ENCODE measurements around the gene WIZ. TPM values are rescaled to one million over a fixed set of nuclear protein-coding genes. Genes with fewer than 3 reads are reported as not detected.
A peak's percentile ranks its signal among the peaks of the same experiment; 100 is the strongest.
"Not testable (repeated sequence)": the region's sequence is repeated elsewhere in the genome, so short reads cannot be mapped to it uniquely, and the experiment has no call there.

The WIZ gene
- total RNA-seq, 2 donors from 2014 or later, result 16.1 to 111 TPM

- Histone ChIP-seq H3K4me3 (no peak within 1 kb of the TSS), H3K27ac (peak within 1 kb of the TSS in 1 of 4 donors; percentile 9), H3K36me3 (replicated peaks in 1 of 2; ENCODE audit: insufficient read depth in 1 of 2, low read depth in 2 of 2) (no peaks in the 10 kb centered on the region), H3K9me3 (no peaks in the 10 kb centered on the region), H3K27me3 (no peaks in the 10 kb centered on the region), H3K4me1 (peaks cover 6% of the 10 kb centered on the region)
- WGBS, 2 donors, result 43 to 64% methylated on average over 9 to 16 of the region's 16 CpGs
- DNase-seq (peak in 3 of 4 donors; percentile 44 to 57 (median 46)), ATAC-seq (peak; percentile 42)
- intact Hi-C loops (cut with DNase I), result no loop called here
- TF ChIP-seq POLR2A (IDR thresholded peaks at IDR 0.05) (no peak), CTCF (IDR thresholded peaks at IDR 0.05) (peak in 4 of 7 experiments; percentile 24 to 42 (median 30))
Observed at GRCh38 chr19:15479391-15480345, 29.9 kb upstream of the WIZ start, which contains the start of gene PGLYRP2. Gene PGLYRP2 (minus strand): TSS chr19:15479501. CDS start chr19:15479371, 130 bp downstream.

GRCh38 chr19:15476325-15476724 lies 26.6 kb upstream of the WIZ start:
- H3K4me1 ChIP-seq, result peaks cover 6% of the 10 kb centered on the region
- H3K27ac ChIP-seq, result no peak overlapping the region
- no peaks in the 10 kb centered on the region for H3K9me3 ChIP-seq
- H3K36me3 ChIP-seq (replicated peaks in 1 of 2; ENCODE audit: insufficient read depth in 1 of 2, low read depth in 2 of 2), result no peaks in the 10 kb centered on the region
- TF ChIP-seq POLR2A (IDR thresholded peaks at IDR 0.05), result no peak
- TF ChIP-seq CTCF (IDR thresholded peaks at IDR 0.05), result no peak
- 60 to 96% methylated on average over 4 to 5 of the region's 5 CpGs for WGBS, 2 donors
- H3K4me3 ChIP-seq, result no peak overlapping the region
- H3K27me3 ChIP-seq, result peaks cover 0 to 5% of the 10 kb centered on the region in 2 donors
- no peak for DNase-seq
- no peak for ATAC-seq
- intact Hi-C loops (cut with DNase I), result no loop called here

GRCh38 chr19:15475611-15476010 lies 25.9 kb upstream of the WIZ start:
- no peak for TF ChIP-seq POLR2A (IDR thresholded peaks at IDR 0.05)
- no peak for TF ChIP-seq CTCF (IDR thresholded peaks at IDR 0.05)
- intact Hi-C loops (cut with DNase I), result no loop called here
- 96 to 100% methylated on average over 1 to 10 of the region's 10 CpGs for WGBS, 2 donors

GRCh38 chr19:15475169-15475568 lies 25.4 kb upstream of the WIZ start:
- Histone ChIP-seq H3K27me3 (peaks cover 0 to 5% of the 10 kb centered on the region in 2 donors), H3K9me3 (no peaks in the 10 kb centered on the region), H3K4me3 (no peak overlapping the region), H3K27ac (no peak overlapping the region), H3K4me1 (peaks cover 4% of the 10 kb centered on the region), H3K36me3 (replicated peaks in 1 of 2; ENCODE audit: insufficient read depth in 1 of 2, low read depth in 2 of 2) (no peaks in the 10 kb centered on the region)
- 54 to 62% methylated on average over 4 of the region's 4 CpGs for WGBS, 2 donors
- intact Hi-C loops (cut with DNase I), result no loop called here
- TF ChIP-seq CTCF (IDR thresholded peaks at IDR 0.05) (no peak), POLR2A (IDR thresholded peaks at IDR 0.05) (no peak)
- DNase-seq (no peak), ATAC-seq (no peak)

More at GRCh38 chr19:15475611-15476010, 25.9 kb upstream of the WIZ start:
- Histone ChIP-seq H3K9me3 (no peaks in the 10 kb centered on the region), H3K27me3 (peaks cover 0 to 5% of the 10 kb centered on the region in 2 donors), H3K4me3 (no peak overlapping the region), H3K27ac (no peak overlapping the region), H3K4me1 (peaks cover 6% of the 10 kb centered on the region), H3K36me3 (replicated peaks in 1 of 2; ENCODE audit: insufficient read depth in 1 of 2, low read depth in 2 of 2) (no peaks in the 10 kb centered on the region)
- no peak for ATAC-seq
- DNase-seq, result no peak

GRCh38 chr19:15473821-15474220 lies 24.1 kb upstream of the WIZ start:
- H3K36me3 ChIP-seq (replicated peaks in 1 of 2; ENCODE audit: insufficient read depth in 1 of 2, low read depth in 2 of 2); intact Hi-C loops (cut with DNase I); DNase-seq; H3K4me3 ChIP-seq; H3K4me1 ChIP-seq; H3K27ac ChIP-seq; H3K9me3 ChIP-seq; ATAC-seq: not testable (repeated sequence)
- WGBS, 2 donors, result 71 to 72% methylated on average over 4 of the region's 4 CpGs
- peaks cover 0 to 16% of the 10 kb centered on the region in 2 donors for H3K27me3 ChIP-seq
